IPS-18c (cell line): ENCODE measurements around the gene FRS2.

ENCODE experiments used
- H3K4me3 ChIP-seq: 2 replicates; pipeline ENCODE4 v1.7.0; 2013; ENCODE audit warnings: low read depth, mild to moderate bottlenecking, low read length, moderate library complexity; ENCODE audit not compliant: insufficient read depth
- H3K9me3 ChIP-seq: one replicate; pipeline ENCODE4 v1.6.1; 2013; ENCODE audit warnings: mild to moderate bottlenecking, low read length, moderate library complexity; ENCODE audit not compliant: control insufficient read depth, insufficient read depth

The FRS2 gene

DNA sequence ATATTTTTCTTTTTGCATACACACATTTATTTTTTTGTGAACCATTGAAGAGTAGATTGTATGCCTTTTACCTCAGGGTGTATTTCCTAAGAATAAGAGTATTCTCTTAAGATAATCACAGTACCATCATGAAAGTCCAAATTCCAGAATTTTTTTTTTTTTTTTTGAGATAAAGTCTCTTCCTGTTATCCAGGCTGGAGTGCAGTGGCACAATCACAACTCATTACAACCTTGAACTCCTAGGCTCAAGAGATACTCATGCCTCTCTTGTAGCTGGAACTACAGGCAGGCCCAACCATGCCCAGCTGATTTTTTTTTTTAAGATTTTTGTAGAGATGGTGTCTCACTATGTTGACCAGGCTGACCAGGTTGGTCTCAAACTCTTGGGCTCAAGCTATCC lies 10.9 kb downstream of the FRS2 start:
- no peak overlapping the region for H3K4me3 ChIP-seq
- H3K9me3 ChIP-seq: no peaks in the 10 kb centered on the region

DNA sequence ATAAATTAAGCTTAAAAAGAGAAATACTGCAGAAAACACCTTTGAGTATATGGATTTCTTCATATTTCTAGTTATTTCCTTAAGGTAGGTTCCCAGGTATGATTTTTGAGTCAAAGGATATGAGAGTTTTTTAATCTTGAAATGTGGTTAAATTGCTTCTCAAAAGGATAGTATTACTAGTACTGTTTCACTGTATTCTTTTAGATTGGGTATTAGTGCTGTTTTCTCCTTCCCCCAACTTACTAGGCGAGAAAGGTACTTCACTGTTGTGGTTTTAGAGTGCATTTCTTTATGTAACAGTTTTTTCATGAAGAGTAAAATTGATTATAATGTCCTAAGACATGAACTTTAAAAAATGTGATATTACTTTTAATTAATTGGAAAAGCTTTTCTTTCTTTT lies 13.5 kb downstream of the FRS2 start:
- peaks cover 2% of the 10 kb centered on the region for H3K9me3 ChIP-seq
- no peak overlapping the region for H3K4me3 ChIP-seq

DNA sequence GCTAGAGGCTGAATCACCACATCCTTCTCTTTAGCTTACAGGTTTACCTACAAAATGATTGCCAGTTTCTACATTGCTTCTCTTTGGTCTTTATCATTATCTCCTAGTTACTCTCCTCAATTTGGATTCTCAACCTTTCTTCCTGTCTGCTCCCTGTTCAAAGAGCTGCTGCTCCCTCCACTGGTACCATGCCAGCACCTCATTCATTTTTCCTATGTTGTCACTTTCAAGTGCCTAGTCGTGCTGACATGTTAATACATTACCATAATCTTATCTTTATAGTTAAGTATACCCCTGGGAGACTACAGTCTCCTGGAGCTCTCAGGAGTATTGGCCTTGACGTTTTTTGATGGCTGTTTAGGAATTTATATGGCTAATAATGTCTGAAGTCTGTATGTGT lies 14.2 kb downstream of the FRS2 start:
- no peak overlapping the region for H3K4me3 ChIP-seq
- H3K9me3 ChIP-seq: peaks cover 2% of the 10 kb centered on the region

DNA sequence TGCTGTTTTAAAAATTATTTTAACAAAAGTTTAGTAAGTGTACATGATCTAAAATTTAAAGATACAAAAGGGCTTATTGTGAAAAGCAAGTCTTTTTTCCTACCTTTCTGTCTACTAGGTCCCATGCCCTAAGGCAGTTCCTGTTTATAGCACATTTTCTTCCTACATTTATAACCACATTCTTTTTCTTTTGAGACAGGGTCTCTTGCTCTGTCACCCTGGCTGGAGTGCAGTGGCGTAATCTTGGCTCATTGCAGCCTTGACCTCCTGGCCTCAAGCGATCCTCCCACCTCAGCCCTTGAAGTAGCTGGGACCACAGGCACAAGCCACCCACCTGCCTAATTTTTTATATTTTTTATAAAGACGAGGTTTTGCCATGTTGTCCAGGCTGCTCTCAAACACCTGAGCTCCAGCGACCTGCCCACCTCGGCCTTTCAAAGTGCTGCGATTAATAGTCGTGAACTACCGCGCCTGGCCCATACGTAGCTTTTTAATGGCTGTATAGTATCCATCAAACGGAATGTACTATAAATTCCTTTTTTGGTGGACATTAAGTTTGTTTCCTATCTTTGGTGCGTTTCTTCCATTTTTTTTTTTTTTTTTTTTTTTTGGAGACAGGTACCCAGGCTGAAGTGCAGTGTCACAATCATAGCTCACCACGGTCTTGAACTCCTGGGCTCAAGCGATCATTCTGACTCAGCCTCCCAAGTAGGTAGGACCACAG lies 20.9 kb downstream of the FRS2 start:
- no peak overlapping the region for H3K4me3 ChIP-seq

DNA sequence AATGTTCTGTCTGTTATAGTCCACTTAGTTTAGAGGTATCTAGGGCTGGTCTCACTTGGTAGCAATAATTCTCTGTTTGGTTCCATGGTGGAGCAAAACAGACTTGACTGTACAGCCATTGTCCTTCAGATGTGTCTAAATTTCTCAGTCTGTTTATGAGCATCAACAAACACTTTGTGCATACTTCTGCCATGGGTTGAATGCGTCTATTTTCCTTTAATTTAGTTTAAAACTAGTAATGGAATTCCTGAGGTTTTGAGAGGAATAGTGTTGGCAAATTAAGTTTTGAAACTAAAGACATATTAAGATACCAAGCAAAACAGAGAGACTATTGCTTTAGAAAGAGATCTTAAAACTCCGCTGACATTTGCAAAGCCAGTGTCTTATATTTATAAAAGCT lies 22.6 kb downstream of the FRS2 start:
- Histone ChIP-seq H3K9me3 (peaks cover 1% of the 10 kb centered on the region), H3K4me3 (no peak overlapping the region)

More for the DNA sequence above, 20.9 kb downstream of the FRS2 start:
- H3K9me3 ChIP-seq: peaks cover 2% of the 10 kb centered on the region

DNA sequence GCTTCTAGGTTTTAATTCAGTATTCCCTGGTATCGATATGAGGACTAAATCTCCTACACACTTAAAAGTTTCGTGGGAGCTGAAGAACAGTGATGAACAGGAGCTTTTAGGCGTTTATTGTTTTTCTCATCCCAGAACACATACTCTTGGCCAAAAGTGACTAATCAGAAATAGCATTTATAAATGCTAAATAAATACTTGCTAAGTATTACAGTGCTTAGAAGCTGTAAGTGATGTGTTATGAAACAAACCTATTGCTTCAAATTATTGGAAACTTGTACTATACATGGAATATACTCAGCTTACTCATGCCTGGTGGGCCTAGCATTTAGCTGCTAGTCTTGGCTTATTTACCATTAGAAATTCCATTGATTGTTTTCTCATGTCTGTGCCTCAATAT lies 24.9 kb downstream of the FRS2 start:
- H3K9me3 ChIP-seq: no peaks in the 10 kb centered on the region
- no peak overlapping the region for H3K4me3 ChIP-seq

DNA sequence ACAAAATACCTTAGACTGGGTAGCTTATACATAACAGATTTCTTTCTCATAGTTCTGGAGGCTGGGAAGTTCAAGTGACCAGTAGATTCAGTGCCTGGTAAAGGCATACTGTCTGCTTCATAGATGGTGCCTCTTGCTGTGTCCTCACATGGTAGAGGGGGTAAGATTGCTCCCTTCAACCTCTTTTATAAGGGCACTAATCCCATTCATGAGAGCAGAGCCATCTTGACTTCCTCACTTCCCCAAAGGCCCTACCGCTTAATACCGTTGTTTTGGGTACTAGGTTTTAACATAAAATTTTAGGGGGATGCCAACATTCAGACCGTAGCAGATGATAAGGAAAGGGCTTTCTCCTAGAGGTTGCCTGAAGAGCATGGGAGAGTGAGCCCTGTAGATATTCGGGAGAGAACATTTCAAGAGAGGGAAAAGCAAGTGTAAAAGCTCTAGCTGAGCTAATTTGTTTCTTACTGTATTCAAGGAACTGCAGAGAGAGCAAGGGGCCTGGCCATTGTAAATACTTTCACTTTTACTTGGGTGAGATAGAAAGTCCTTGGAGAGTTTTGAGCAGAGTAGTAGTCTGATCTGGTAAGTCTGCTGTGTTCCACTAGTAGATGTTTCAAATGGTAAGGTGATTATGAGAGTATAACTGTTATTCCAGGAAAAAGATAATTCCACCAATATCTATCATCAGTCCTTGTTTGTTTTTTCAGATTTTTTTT lies 27.3 kb downstream of the FRS2 start:
- H3K9me3 ChIP-seq: no peaks in the 10 kb centered on the region
- H3K4me3 ChIP-seq: no peak overlapping the region

DNA sequence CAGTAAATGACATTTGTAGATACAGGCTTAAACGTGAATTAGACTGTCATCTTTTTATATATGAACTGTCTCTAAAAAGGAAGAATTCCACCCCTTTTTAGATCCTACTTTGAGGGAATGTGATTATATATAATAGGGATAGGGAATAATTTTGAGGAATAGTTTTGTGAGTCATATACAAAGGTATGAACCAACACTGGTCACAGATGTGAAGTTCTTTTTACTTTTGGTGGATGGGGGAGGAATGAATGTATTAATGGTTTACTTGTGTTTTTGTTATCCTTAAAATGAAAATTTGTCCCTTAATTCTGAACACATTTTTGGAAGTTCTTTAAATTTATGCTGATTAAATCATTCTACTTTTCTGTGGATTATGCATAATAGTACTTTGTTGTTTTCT lies 30.4 kb downstream of the FRS2 start:
- H3K9me3 ChIP-seq: no peaks in the 10 kb centered on the region
- H3K4me3 ChIP-seq: no peak overlapping the region

DNA sequence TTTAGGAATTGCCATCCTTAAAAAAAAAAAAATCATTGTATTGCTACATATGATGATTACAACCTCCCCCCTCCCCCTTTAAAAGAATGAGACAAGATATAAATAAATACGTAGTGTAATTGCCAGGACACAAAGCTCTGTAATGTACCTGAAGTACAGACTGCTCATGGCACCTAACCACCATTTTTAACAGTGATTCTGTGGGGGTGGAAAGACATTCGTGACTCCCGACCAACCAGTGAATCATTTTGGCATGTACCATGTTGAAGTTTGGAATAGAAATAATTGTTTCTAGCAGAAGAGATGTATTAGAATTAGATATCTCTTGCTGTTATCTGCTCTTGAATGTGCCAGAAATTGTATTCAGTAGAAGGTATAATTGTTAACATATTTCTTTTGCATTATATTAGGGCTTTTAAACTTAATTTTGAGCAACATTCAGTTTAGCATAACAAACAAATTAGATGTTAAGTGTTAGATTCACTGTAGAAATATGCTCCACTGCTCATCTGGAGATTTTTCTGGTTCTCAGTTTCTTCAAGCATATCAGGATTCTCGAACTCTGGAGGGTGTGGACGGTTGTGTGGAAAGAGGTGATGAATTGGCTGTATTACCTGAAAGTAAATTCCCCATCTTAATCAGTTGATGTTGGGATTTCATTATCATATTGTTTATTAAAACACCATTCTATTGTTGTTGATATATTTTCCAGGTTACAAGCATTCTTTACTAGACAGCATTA lies 31.1 kb downstream of the FRS2 start:
- Histone ChIP-seq H3K4me3 (no peak overlapping the region), H3K9me3 (no peaks in the 10 kb centered on the region)

DNA sequence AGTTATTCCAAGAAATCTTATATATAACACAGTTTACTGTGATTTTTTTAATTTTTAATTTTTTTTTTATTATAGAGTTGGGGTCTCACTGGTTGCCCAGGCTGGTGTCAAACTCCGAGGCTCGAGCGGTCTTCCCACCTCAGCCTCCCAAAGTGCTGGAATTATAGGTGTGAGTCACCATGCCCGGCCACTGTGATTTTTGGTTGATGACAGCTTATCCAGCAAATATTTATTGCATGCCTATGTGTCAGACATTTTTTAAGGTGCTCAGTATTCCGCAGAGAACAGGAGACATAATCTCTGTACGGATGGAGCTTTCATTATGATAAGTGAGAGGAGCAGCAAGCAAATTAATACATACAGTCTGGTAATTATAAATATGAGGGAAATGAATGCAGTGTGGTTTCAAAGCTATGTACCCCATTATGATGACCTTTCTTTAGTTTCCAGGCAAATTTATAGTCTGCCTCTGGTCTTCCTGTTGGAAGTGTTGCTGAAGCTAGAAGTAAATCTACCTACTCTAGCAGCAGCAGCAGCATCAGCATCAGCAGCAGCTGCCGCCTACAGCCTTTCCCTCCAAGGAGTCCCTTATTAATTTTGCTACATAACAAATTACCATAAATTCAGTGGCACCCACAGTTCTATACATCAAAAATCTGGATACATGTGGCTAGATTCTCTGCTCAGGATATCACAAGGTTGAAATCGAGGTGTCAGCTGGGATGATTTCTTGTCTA lies 32.3 kb downstream of the FRS2 start:
- Histone ChIP-seq H3K9me3 (no peaks in the 10 kb centered on the region), H3K4me3 (no peak overlapping the region)

DNA sequence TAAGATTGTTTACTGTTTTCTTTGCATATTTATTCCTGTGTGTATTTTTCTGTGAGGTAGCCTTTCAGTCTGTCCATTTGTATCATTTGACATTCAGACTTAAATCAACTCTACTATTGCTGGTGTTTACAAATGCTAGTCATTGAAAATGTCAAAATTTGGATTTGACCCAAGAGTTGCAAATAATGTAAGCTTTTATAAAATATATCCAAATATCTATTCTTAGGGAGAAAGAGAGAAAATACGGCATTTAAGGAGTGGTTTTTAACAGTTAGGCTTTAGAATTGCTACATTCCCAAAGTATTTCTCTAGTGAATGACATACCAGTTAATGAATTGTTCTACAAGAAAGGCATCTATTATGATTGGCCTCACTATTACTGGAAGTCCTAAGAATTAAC lies 37.9 kb downstream of the FRS2 start:
- H3K9me3 ChIP-seq: no peaks in the 10 kb centered on the region
- no peak overlapping the region for H3K4me3 ChIP-seq

DNA sequence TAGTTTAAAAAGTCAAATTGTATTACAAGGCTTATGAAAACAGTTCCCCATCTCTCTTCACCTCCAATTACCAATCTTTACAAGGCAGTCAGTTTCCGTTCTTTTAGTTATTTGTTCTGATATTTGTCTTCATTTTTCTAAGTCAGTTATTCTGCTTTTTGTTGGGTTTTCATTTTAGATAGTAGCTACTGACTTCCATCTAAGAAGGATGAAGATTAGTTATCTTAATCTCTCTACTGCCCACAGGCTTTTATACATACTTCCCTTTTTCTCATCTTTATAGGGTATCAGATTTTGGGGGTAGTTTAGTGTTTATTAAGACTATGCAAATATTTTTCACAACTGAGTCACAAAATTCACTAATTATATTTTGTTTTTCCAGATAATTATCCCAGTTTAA lies 38.4 kb downstream of the FRS2 start:
- Histone ChIP-seq H3K4me3 (no peak overlapping the region), H3K9me3 (no peaks in the 10 kb centered on the region)

DNA sequence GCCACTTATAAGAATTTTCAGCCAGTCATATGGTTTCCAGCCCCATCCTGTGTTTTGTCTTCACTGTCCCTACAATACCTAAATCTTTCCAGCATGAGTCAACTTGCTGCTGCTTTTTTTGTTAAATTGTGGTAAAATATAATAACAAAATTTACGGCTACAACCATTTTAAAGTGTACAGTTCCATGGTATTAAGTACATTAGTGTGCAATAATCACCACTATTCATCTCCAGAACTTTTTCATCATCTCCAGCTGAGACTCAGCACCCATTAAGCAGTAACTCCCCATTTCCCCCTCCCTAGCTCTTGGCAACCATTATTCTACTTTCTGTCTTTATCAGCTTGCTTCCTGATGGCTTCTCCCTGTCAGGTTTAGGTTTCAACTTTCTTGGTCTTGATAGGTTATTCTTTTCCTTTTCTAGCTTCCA lies 39.1 kb downstream of the FRS2 start:
- no peak overlapping the region for H3K4me3 ChIP-seq
- no peaks in the 10 kb centered on the region for H3K9me3 ChIP-seq

DNA sequence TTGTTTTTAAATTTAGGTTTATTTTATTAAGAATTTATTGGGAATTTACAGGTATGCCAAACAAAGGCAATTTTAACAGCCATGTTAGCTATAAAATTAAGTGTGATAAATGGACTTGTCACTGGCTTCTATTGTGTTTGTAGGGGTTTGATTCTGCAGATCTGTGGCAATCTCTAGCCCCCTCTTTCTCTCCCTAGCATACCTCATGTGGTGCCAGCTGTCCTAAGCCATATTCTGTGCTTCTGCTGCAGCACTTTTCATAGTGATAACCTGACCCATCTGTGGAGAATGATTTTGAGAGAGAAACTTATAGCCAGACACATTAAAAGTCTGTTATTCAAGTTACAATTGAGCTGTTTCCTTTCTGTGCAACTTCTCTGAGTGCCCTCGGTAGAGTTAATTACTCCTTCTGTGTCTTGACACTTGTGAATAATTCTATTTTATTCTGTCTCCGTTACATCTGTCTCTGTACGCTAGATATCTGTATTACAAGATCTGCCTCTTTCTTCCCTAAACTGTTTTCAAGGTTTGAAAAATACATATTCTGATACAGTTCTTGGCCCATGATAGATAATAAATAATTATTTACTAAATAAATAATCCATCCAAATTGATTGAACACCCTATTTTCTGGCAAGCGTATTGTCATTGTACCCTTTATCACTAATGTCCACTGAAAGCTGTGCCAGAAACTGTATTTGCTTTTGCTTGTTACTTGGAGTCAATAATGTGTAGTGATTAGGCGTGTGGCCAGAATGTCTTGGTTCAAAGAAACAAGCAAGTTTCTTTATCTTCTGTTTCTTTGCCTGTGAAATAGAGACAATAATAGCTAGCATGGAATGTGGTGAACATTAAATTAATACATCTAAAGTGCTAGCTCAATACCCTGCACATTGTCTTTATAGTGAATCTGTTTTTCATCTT lies 40.0 kb downstream of the FRS2 start:
- H3K4me3 ChIP-seq: no peak overlapping the region
- no peaks in the 10 kb centered on the region for H3K9me3 ChIP-seq

DNA sequence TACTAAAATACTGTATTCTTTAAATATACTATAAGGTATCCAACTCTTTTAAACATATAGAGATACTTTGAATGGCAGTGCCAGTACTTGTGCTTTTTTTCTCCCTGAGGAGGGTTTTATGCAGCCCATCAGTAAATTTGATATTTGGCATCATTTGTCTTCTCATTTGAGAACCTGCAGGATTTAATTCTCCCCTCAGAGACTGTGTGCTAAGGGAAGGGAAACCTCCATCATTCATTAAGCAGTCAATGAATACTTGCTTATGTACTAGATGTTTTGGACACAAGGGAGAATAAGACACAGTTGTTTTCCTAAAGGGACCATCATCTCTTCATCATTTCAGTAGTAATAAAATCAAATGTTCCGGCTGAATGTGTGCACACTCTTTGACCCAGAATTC lies 40.8 kb downstream of the FRS2 start:
- Histone ChIP-seq H3K4me3 (no peak overlapping the region), H3K9me3 (no peaks in the 10 kb centered on the region)

DNA sequence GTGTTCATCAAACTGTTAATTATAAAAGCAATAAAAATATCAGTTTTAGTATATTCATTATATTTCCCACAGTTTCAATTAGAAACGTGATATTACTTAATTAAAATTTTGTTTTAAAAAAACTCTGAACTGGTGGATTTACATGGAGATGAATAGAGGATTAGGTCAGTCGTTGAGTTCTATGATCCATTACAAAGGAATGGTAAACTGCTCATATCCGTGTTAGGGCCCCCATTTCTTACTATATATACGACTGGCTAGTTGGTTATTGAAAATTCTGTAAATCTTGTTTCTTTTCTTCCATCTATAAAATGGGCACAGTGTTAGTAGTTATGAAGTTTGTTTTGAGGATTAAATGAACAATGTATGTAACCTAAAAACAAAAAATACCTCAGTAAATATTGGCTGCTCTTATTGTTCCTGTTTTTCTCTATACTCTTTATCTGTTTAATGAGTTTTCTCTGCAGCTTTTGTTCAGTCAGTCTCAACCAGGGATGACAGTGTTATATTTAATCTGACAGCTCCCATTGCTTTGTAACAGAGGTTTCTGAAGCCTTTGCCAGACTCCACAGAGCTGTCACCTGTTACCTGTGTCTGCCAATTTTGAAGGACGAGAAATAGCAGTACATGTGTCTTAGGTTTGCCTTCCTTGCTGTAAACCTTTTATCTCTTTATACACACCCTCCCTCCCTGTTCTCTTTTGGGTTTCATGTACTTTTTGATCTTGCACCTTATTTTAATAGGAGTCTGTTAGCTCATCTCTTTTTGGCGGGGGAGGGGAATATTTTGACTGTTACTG lies 41.5 kb downstream of the FRS2 start:
- Histone ChIP-seq H3K9me3 (no peaks in the 10 kb centered on the region), H3K4me3 (no peak overlapping the region)
